ENCODE results near the gene PIP4K2B.
"Not testable (repeated sequence)": the region's sequence is repeated elsewhere in the genome, so short reads cannot be mapped to it uniquely, and the experiment has no call there.

The PIP4K2B gene

DNA sequence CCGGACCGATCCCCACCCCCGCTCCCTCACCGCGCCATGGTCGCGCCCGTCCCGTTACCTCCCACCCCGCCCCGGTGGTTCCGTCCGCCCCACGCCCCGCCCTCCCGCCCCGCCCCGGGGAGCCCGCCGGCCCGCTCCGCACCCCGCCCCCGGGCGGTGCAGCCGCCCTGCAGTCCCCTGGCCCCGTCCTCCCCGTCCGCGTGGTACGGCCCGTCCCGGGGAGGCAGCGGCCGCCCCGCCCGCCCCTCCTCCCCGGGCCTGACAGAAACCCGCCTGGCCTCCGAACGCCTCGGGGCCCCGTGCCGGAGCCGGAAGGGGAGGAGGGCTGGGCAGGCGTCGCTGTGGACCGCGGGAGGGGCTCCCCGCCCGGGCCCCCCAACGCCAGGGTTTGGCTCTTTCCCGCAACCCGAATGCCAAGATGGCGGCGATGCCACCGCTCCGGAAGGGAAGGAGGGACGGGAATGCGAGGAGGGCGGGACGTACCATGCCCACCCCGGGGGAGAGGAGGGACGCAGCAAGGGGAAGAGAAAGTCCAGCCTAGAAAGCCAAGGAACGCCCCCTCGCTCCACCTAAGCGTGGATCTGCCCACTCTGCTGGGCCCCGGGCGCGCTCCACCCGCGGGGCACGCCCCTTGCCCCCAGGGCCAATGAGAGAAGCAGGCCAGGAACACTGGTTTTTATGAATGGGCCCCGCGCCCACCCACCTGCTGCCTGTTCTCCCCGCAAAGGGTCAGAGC, at the start of gene PIP4K2B:
Gene PIP4K2B, minus strand, starts transcription at position 56 of the 736 bp plus-strand sequence. CDS start 132 bp downstream, outside the sequence.
- DNase-seq: peak; percentile 96

- no peak for DNase-seq
These were observed 49.2 kb upstream of the PIP4K2B start for GRCh38 chr17:38848557-38848891.

- no peak for DNase-seq
These were observed 45.0 kb upstream of the PIP4K2B start for GRCh38 chr17:38844261-38844757.

DNA sequence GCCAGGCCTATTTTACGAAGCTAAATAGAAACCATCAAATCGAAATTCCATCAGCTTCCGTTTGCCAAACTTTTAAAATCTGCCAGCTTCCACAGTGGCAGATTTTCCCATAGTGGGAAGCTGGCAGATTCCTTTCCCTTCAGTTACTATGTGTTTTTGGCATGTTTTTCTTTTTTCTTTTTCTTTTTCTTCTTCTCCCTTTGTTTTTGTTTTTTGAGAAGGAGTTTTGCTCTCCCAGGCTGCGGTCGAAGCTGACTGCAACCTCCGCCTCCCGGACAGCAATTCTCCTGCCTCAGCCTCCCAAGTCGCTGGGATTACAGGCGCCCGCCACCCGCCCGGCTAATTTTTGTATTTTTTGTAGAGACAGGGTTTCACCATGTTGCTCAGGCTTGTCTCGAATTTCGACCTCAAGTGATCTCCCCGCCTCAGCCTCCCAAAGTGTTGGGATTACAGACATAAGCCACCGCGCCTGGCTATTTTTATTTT, 26.4 kb upstream of the PIP4K2B start:
- DNase-seq: no peak

DNA sequence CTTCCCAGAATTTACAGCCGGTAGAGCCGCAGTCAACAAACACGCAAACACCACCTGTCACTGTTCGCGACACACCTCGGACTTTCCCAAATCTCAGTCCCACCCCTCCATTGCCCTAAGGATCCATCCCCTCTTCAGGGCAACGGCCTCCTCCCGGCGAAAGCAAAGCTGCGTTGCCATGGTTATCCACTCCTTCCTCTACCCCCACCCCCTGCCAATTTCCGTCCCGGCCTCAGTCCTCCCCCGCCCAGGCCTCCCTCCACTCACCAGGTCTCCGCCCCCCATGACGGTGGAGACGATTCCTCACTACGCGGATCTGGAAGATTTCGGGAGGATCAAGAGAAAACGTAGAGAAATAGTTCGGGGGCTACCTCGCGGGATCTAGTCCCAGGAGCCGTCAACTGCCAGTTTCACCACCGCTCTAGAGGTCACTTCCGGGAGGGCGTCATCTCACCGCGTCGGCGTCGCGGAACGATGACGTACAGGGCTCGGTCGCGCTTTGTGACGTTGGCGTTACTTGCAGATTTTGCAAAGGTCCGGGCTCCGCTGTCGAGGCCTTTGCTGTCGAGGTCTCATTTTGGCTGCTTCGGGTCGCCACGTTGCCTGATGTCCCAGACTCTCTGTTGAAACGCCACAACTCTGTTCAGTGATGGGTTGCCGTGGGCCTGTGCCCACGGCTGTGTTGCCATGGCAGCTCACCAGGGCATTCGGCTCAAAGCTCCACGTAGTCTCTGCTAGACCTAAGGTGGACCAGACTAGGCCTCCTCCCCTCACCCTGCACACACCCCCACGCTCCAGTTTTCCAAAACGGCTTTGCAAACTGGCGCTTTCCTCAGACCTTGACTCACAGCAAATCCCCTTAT, 25.8 kb upstream of the PIP4K2B start, which contains the start of gene CWC25:
Gene CWC25, minus strand, starts transcription at position 423 of the 863 bp plus-strand sequence. Its CDS starts 138 bp downstream, at position 285.
- DNase-seq: peak; percentile 89

GRCh38 chr17:38815576-38816193, 16.3 kb upstream of the PIP4K2B start:
- DNase-seq: no peak

GRCh38 chr17:38809828-38810227, 10.5 kb upstream of the PIP4K2B start:
- DNase-seq: no peak

- DNase-seq: no peak
These were observed 943 bp upstream of the PIP4K2B start for GRCh38 chr17:38800237-38800760.

DNA sequence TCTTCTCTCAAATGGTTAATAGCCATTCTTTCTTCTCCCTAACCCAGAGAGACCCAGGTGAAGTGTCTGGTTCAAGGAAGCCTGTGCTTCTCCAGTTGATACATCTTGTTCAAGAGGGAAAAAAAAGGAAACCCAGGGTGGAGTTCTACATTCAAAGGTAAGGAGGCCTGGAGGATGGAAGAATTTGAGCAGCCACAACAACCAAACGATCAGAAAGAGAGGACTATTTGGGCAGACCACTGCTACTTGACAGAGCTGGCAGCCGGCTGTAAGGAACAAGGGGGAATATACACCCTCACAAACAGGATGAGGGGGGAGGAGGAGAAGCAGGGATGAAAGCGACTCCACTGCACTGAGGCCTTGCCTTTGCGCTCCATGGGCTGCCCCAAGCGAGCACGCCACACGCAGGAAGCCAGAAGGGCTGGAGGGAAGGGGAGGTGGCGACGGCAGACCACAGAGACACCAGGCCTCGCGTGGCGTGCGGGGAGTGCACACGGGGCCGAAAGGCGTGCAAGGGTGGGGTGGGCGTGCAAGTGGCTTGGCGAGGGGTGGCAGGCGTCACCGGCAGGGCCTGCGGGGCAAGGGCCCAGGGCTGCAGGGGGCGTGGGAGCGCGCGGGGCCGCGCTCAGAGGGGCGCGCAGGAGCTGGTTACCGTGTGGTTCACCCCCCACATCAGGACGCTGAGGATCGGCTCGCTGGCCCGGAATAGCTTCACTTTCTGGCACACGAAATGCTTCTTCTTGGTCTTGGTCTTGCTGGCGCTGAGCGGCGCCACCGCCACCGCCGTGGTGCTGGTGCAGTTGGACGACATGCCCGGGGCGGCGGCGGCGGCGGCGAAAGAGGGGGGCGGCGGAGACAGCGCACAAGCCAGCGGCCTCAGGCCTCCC, 499 bp downstream of the PIP4K2B start:
- DNase-seq: no peak

GRCh38 chr17:38797828-38798227, 1.5 kb downstream of the PIP4K2B start:
- no peak for DNase-seq

- no peak for DNase-seq
These were observed 2.2 kb downstream of the PIP4K2B start for GRCh38 chr17:38797158-38797490.

- DNase-seq: no peak
These were observed 2.8 kb downstream of the PIP4K2B start for GRCh38 chr17:38796451-38797157.

DNA sequence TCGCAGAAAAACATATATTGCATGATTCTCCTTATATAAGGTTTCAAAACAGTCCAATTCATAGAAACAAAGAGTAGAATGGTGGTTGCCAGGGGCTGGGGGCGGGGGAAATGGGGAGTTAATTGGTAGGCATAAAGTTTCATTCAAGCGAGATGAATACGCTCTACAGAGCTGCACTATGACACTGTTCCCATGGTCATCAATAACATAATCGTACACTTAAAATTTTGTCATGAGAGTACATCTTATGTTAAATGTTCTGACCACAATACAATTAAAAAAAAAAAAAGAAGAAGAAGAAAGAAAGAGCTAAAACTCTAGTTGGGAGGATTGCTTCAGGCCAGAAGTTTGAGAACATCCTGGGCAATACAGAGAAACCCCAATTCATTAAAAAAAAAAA, 5.1 kb downstream of the PIP4K2B start:
- DNase-seq: no peak

DNA sequence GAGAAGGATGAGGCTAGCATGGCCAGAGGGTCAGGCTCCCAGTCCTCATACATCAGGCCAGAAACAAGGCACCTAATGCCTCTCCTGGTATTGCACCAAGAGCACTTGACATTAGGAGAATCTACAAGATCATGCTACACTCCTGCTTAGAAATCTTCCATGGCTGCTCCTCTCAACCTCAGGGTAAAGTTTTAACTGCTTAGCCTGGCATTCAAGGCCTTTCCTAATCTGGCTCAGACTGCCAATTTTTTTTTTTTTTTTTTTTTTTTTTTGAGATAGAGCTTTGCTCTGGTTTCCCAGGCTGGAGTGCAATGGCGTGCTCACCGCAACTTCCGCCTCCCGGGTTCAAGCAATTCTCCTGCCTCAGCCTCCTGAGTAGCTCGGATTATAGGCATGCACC, 8.2 kb downstream of the PIP4K2B start:
- no peak for DNase-seq

DNA sequence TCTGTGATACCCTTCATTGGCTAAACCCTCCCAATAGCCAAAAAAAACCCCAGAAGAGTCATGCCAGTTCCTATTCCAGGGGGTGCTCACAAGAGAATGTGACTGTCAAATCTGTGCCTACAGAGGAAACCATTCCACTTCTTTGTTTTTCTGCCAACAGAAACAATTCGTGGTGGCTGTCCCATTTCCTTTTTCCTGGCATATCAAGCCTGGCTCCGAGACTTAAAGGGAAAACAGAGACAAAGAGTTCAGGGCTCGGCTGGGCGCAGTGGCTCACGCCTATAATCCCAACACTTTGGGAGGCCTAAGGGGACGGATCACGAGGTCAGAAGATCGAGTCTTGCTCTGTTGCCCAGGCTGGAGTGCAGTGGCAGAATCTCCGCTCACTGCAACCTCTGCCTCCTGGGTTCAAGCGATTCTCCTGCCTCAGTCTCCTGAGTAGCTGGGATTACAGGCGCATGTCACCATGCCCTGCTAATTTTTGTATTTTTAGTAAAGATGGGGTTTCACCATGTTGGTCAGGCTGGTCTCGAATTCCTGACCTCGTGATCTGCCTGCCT, 9.1 kb downstream of the PIP4K2B start:
- DNase-seq: not testable (repeated sequence)

DNA sequence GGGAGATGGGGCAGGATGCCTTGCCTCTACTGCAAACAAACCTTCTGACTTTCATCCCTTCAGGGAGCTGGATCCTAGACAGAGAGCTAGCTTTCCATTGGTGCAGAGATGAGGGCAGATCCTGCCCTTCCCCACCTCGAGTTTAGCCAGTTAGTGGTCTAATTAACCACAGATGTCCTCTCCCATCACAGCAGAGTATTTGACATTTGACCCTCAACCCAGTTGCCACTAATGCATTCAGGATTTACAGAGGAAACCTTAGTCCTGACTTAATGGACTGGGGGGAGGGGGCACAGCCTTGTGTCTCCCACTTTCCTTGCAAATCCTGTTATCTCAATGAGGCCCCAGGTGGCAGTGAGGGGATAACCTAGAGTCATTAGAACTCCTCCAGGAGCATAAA, 10.2 kb downstream of the PIP4K2B start:
- DNase-seq: no peak

GRCh38 chr17:38787999-38788398, 11.4 kb downstream of the PIP4K2B start:
- not testable (repeated sequence) for DNase-seq

- DNase-seq: no peak
These were observed 13.0 kb downstream of the PIP4K2B start for GRCh38 chr17:38786372-38786771.

- DNase-seq: no peak
These were observed 16.1 kb downstream of the PIP4K2B start for GRCh38 chr17:38783227-38783626.

- no peak for DNase-seq
These were observed 19.2 kb downstream of the PIP4K2B start for GRCh38 chr17:38779965-38780752.

All from NCI-H2107 (cell line).